Right ventricle myocardium inferior (tissue), 1 donor: ENCODE data around the gene ANKRD40CL. TPM values are rescaled to one million over a fixed set of nuclear protein-coding genes. Genes with fewer than 3 reads are reported as not detected.
"Not testable (repeated sequence)": the region's sequence is repeated elsewhere in the genome, so short reads cannot be mapped to it uniquely, and the experiment has no call there.

Experiments
- ATAC-seq: fragments of 200-7000 bp; cut with Tn5 transposase; one replicate; pipeline ENCODE4 v1.9.1; 2020; ENCODE audit warnings: mild to moderate bottlenecking, moderate library complexity
- DNase-seq: peaks from one replicate; pipeline ENCODE4 v3.0.0; 2021; ENCODE audit errors: missing footprints
- intact Hi-C: fragments of 100-400 bp; cut with DNase I; formaldehyde crosslinking; loops from one replicate; pipeline ENCODE4 v1.11.0; 2022
- microRNA-seq: library from miRNA; unstranded; fragments of <30 nt; microRNA quantifications from one replicate; pipeline ENCODE4 v1.2.0, GENCODE V29; 2020
- total RNA-seq: library from RNA; stranded (reverse); fragmentation: NEBNext Ultra II Directional; extraction: Animal tissue kit (Norgen Biotek cat#: 25700); gene quantifications from one replicate; pipeline ENCODE4 v1.2.1, GENCODE V29; 2021
- donor health status: DM: no; HTN: yes; CAD: no; lungs with severe emphysema.

ANKRD40CL gene
- total RNA-seq, 1 donor from 2014 or later = not detected

- DNase-seq (no peak), ATAC-seq (no peak)
- intact Hi-C loops = no loop called here
Measured at GRCh38 chr17:50725769-50726655, 41.3 kb downstream of the ANKRD40CL start.

- intact Hi-C loops, DNase-seq, ATAC-seq: not testable (repeated sequence)
Measured at GRCh38 chr17:50724622-50725021, 42.7 kb downstream of the ANKRD40CL start.

- no peak for DNase-seq
- ATAC-seq = no peak
- intact Hi-C loops = no loop called here
Measured at GRCh38 chr17:50722746-50723145, 44.6 kb downstream of the ANKRD40CL start.

- intact Hi-C loops = no loop called here
- no peak for ATAC-seq
Measured at GRCh38 chr17:50721194-50722010, 45.9 kb downstream of the ANKRD40CL start.

GRCh38 chr17:50719924-50720794 lies 47.2 kb downstream of the ANKRD40CL start:
- intact Hi-C loops = loop anchor here (10.0 kb wide), 1 partner anchor 435 kb away; the partner anchor contains the start of gene NME1
- ATAC-seq (no peak), DNase-seq (no peak)

More at GRCh38 chr17:50721194-50722010, 45.9 kb downstream of the ANKRD40CL start:
- no peak for DNase-seq

GRCh38 chr17:50719144-50719923 lies 48.0 kb downstream of the ANKRD40CL start, which contains the start of gene LUC7L3:
Gene LUC7L3 (plus strand): TSS chr17:50719603. CDS start chr17:50719733, 130 bp downstream.
- DNase-seq (peak; percentile 98), ATAC-seq (peak; percentile 98)
- intact Hi-C loops = loop anchor here (10.0 kb wide), 1 partner anchor 435 kb away; the partner anchor contains the start of gene NME1

GRCh38 chr17:50715471-50715870 lies 51.8 kb downstream of the ANKRD40CL start:
- intact Hi-C loops = loop anchor here (10.0 kb wide), 1 partner anchor 439 kb away; the partner anchor contains the start of gene NME1
- DNase-seq = no peak
- no peak for ATAC-seq

- DNase-seq (no peak), ATAC-seq (no peak)
- intact Hi-C loops = loop anchor here (10.0 kb wide), 1 partner anchor 442 kb away; the partner anchor contains the start of gene NME1
Measured at GRCh38 chr17:50712641-50713040, 54.7 kb downstream of the ANKRD40CL start.

Small RNAs within 50 kb of the gene (microRNA-seq; reads per million reads assigned to microRNA genes)
- not detected for gene MIR8059

Other genes with a start within 250 kb of the ANKRD40CL start
- gene EPN3, start 234.8 kb downstream of the ANKRD40CL start, total RNA-seq = 21.5 TPM
- 60.4 TPM for gene SPATA20, start 220.3 kb downstream of the ANKRD40CL start, total RNA-seq
- gene CACNA1G, start 206.8 kb downstream of the ANKRD40CL start, total RNA-seq = 0.38 TPM
- gene ABCC3, start 132.6 kb downstream of the ANKRD40CL start, total RNA-seq = 0.68 TPM
- 60.9 TPM for gene ANKRD40, start 59.6 kb downstream of the ANKRD40CL start, total RNA-seq
- gene LUC7L3, start 47.9 kb downstream of the ANKRD40CL start, total RNA-seq = 49.3 TPM
- gene WFIKKN2, start 68.1 kb upstream of the ANKRD40CL start, total RNA-seq = 0.14 TPM
- gene TOB1, start 98.8 kb upstream of the ANKRD40CL start, total RNA-seq = 83.3 TPM